ENCODE measurements around the gene TULP3. TPM values are rescaled to one million over a fixed set of nuclear protein-coding genes. Genes with fewer than 3 reads are reported as not detected.

TULP3 gene
- total RNA-seq, 2 donors from 2014 or later: 9.7 to 17.0 TPM

GRCh38 chr12:2988494-2988893 is 97.8 kb downstream of the TULP3 start:
- H3K27ac ChIP-seq: no peak overlapping the region
- H3K4me3 ChIP-seq: no peak overlapping the region
- no peak for TF ChIP-seq CTCF (IDR thresholded peaks at IDR 0.05)
- no peak for DNase-seq (ENCODE audit: low spot score)
- no peaks in the 10 kb centered on the region for H3K27me3 ChIP-seq
- no peaks in the 10 kb centered on the region for H3K36me3 ChIP-seq
- H3K9me3 ChIP-seq: no peaks in the 10 kb centered on the region
- no peaks in the 10 kb centered on the region for H3K4me1 ChIP-seq

Other genes with a start within 250 kb of the TULP3 start
- 10 to 100 TPM; 25.6 to 29.2 TPM for gene FKBP4, start 95.9 kb upstream of the TULP3 start, total RNA-seq
- 10 to 100 TPM; 12.7 to 13.7 TPM for gene ITFG2, start 78.2 kb upstream of the TULP3 start, total RNA-seq
- gene NRIP2, start 55.9 kb upstream of the TULP3 start, total RNA-seq: 1 to 10 TPM in 1 of 2 donors, under 1 TPM in 1; 0.59 to 3.0 TPM
- not detected for gene TEX52, start 33.9 kb upstream of the TULP3 start, total RNA-seq
- 1 to 10 TPM in 1 of 2 donors, under 1 TPM in 1; 0.16 to 4.1 TPM for gene FOXM1, start 13.7 kb upstream of the TULP3 start, total RNA-seq
- gene RHNO1, start 13.7 kb upstream of the TULP3 start, total RNA-seq: 10 to 100 TPM in 1 of 2 donors, 1 to 10 TPM in 1; 6.2 to 11.5 TPM
- gene TEAD4, start 68.5 kb downstream of the TULP3 start, total RNA-seq: 10 to 100 TPM; 12.9 to 41.5 TPM
- gene TSPAN9, start 186.5 kb downstream of the TULP3 start, total RNA-seq: 100 to 1,000 TPM; 103 to 185 TPM